Stomach (tissue), 9 donors: ENCODE results near the gene AFAP1L1. TPM values are rescaled to one million over a fixed set of nuclear protein-coding genes. Genes with fewer than 3 reads are reported as not detected.
A peak's percentile ranks its signal among the peaks of the same experiment; 100 is the strongest.

ENCODE experiments used
- DNase-seq, 2 donors: peaks; one replicate each; pipeline versions ENCODE4 v3.0.0 to v3.0.0-alpha.2; 2013 to 2019
- H3K27ac ChIP-seq, 5 donors: fragments of 200-600 bp in 4 of 5; sonication (generic) in 4 of 5; one replicate each; pipeline ENCODE4 v1.5.1; 2013 to 2019; ENCODE audit warnings: mild to moderate bottlenecking in 1 of 5, moderate library complexity in 1 of 5
- H3K27me3 ChIP-seq, 3 donors: fragments of 200-600 bp; sonication (generic); one replicate each; pipeline ENCODE4 v1.5.1; 2017 to 2019; ENCODE audit warnings: mixed run types in 1 of 3
- H3K36me3 ChIP-seq, 4 donors: fragments of 200-600 bp; sonication (generic); 1 replicate in 3 of 4; 2 replicates in 1 of 4; pipeline ENCODE4 v1.5.1; 2016 to 2019
- H3K4me1 ChIP-seq, 4 donors: fragments of 200-600 bp; sonication (generic); one replicate each; pipeline ENCODE4 v1.5.1; 2016 to 2019
- H3K4me3 ChIP-seq, 4 donors: fragments of 200-600 bp; sonication (generic) in 3 of 4; one replicate each; pipeline ENCODE4 v1.5.1; 2016 to 2019; ENCODE audit warnings: mild to moderate bottlenecking in 1 of 4
- H3K9me3 ChIP-seq, 4 donors: fragments of 200-600 bp; sonication (generic); one replicate each; pipeline ENCODE4 v1.5.1; 2016 to 2019
- CTCF ChIP-seq, 7 experiments: fragments of 450-650 bp in 4 of 7; fragments of 200-600 bp in 3 of 7; sonication (generic) in 3 of 7; IDR thresholded peaks; one replicate each; pipeline ENCODE4 v1.5.1; 2016 to 2019; ENCODE audit warnings: antibody characterized with exemption in 7 of 7, control low read depth in 2 of 7, mild to moderate bottlenecking in 1 of 7
- EP300 ChIP-seq: sonication (generic); formaldehyde crosslinking; IDR thresholded peaks from one replicate; pipeline ENCODE4 v1.6.1; 2017; ENCODE audit warnings: antibody characterized with exemption
- POLR2A ChIP-seq, 4 donors: fragments of 450-650 bp; IDR thresholded peaks; one replicate each; pipeline ENCODE4 v1.6.1; 2016; ENCODE audit warnings: antibody characterized with exemption in 4 of 4, control low read depth in 2 of 4, mild to moderate bottlenecking in 1 of 4, moderate library complexity in 1 of 4
- POLR2AphosphoS5 ChIP-seq, 3 donors: sonication (generic); formaldehyde crosslinking; IDR thresholded peaks; one replicate each; pipeline ENCODE4 v1.6.1; 2016; ENCODE audit warnings: antibody characterized with exemption in 3 of 3
- WGBS, 5 donors: extraction: QIAGEN DNeasy Blood & Tissue Kit in 3 of 5; methylation state at CpG; one replicate each; pipeline versions ENCODE4 v1.1.5 to v1.1.7; 2013 to 2018; 5-methylcytosine and 5-hydroxymethylcytosine counted together
- intact Hi-C: fragments of 100-400 bp; cut with DNase I; formaldehyde crosslinking; loops from one replicate; pipeline ENCODE4 v1.15.1; 2023; ENCODE audit warnings: low total_unique reads
- polyA plus RNA-seq, 3 donors: library from polyadenylated mRNA; stranded (reverse); fragments of 200-250 nt; gene quantifications; one replicate each; pipeline ENCODE4 v1.2.3, GENCODE V29; 2013
- total RNA-seq, 5 donors: library from RNA; depleted of rRNA; stranded (reverse); fragments of >200 nt; gene quantifications; one replicate each; pipeline versions ENCODE4 v1.1.0 to v1.2.3, GENCODE V29; 2014 to 2016
- donor health status: healthy with polysubstance abuse.
- donor health status: Bipolar disorder and iron deficiency.
- donor health status: healthy.

Gene AFAP1L1
- total and polyA plus RNA-seq, 8 donors: 0.29 to 66.5 (median 3.3) TPM

DNA sequence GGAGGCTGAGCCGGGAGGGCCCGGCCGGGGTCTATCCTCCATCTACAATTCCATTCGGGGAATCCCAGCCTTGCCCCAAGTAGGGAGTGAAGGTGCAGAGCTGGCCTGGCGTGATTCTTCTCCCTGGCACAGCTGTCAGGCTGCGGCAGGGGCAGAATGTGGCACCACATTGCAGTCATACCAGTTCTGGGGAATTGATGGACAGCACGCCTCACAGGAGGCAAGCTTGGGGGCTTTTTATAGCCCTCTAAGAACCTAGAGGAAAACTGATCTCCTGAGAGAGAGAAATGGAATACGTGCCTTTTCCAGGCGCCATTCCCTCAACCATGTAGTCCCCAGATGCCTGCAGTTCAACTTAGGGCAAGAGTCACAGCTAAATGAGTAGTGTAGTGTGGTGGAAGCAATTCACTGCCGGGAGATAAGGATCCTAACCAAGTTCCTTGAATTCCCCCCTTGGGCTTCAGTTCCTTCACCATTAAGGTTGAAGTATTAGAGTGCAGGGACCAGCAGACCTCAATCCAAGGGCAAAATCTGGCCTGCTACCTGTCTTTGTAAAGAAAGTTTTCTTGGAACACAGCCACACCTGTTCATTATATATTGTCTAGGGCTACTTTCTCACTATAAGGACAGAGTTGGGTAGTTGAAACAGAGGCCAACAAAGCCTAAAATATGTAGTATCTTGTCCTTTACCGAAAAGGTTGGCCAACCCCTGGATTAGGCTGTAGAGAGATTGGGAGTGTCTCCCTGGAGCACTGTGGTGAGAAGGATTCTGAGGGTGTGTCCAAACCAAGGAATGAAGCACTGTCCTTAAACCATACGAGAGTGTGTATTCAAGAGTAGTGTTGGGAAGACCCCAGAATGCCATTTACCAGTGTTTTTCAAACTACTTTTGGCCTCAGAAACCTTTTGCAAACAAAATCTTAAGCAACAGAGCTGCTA, 10.6 kb downstream of the AFAP1L1 start:
- WGBS, 5 donors: 83 to 89% (median 85%) methylated on average over 10 to 12 of the region's 12 CpGs
- Histone ChIP-seq H3K27me3 (no peaks in the 10 kb centered on the region), H3K9me3 (no peaks in the 10 kb centered on the region), H3K4me1 (peaks cover 0 to 6% (median 2%) of the 10 kb centered on the region in 4 donors), H3K4me3 (no peak overlapping the region), H3K36me3 (no peaks in the 10 kb centered on the region), H3K27ac (no peak overlapping the region)
- intact Hi-C loops: no loop called here
- DNase-seq: no peak
- TF ChIP-seq POLR2A (IDR thresholded peaks at IDR 0.05): no peak
- no peak for TF ChIP-seq EP300
- no peak for TF ChIP-seq POLR2AphosphoS5 (IDR thresholded peaks at IDR 0.05)
- no peak for TF ChIP-seq CTCF (IDR thresholded peaks at IDR 0.05)

GRCh38 chr5:149282966-149283332, 11.3 kb downstream of the AFAP1L1 start:
- WGBS, 5 donors: 64 to 79% (median 74%) methylated on average over 5 of the region's 5 CpGs
- H3K27ac ChIP-seq: no peak overlapping the region
- H3K27me3 ChIP-seq: no peaks in the 10 kb centered on the region
- no peak for DNase-seq
- no peaks in the 10 kb centered on the region for H3K36me3 ChIP-seq
- TF ChIP-seq EP300 (no peak), CTCF (IDR thresholded peaks at IDR 0.05) (no peak), POLR2A (IDR thresholded peaks at IDR 0.05) (no peak), POLR2AphosphoS5 (IDR thresholded peaks at IDR 0.05) (no peak)
- H3K4me3 ChIP-seq: no peak overlapping the region
- peaks cover 0 to 6% (median 2%) of the 10 kb centered on the region in 4 donors for H3K4me1 ChIP-seq
- no peaks in the 10 kb centered on the region for H3K9me3 ChIP-seq
- intact Hi-C loops: no loop called here

- Histone ChIP-seq H3K4me3 (no peak overlapping the region), H3K9me3 (no peaks in the 10 kb centered on the region), H3K27me3 (no peaks in the 10 kb centered on the region), H3K27ac (peak overlapping the region in 2 of 5 donors; percentile 37 to 48), H3K36me3 (no peaks in the 10 kb centered on the region), H3K4me1 (peaks cover 0 to 6% (median under 1%) of the 10 kb centered on the region in 4 donors)
- intact Hi-C loops: no loop called here
- TF ChIP-seq CTCF (IDR thresholded peaks at IDR 0.05) (no peak), POLR2A (IDR thresholded peaks at IDR 0.05) (no peak), POLR2AphosphoS5 (IDR thresholded peaks at IDR 0.05) (no peak)
- DNase-seq: no peak
- WGBS, 5 donors: 56 to 64% (median 60%) methylated on average over 11 of the region's 11 CpGs
Observed at GRCh38 chr5:149283626-149284480, 12.2 kb downstream of the AFAP1L1 start.

DNA sequence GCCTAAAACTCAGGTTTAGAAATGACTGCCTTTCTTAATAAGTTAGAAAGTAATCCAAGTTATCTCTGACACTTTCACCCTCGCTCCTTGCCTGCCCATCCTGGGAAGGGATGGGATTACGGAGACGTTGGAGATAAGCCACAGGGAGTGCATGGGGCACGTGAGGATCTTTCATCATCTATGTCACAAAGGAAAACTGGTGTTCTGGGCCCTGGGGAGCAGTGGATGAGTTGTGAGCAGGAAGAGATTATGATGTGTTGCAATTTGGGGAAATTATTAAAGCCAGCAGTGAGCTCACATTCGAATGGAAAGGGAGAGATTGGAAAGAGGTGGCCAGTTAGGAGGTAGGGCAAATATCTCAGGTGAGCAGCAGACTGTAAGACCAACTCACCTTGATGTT, 12.8 kb downstream of the AFAP1L1 start:
- DNase-seq: no peak
- peaks cover 2 to 8% (median 5%) of the 10 kb centered on the region in 4 donors for H3K4me1 ChIP-seq
- peak overlapping the region in 2 of 5 donors; percentile 37 to 48 for H3K27ac ChIP-seq
- no peaks in the 10 kb centered on the region for H3K27me3 ChIP-seq
- TF ChIP-seq CTCF (IDR thresholded peaks at IDR 0.05) (no peak), POLR2A (IDR thresholded peaks at IDR 0.05) (no peak), POLR2AphosphoS5 (IDR thresholded peaks at IDR 0.05) (no peak), EP300 (no peak)
- H3K36me3 ChIP-seq: no peaks in the 10 kb centered on the region
- intact Hi-C loops: no loop called here
- WGBS, 5 donors: 34 to 45% (median 39%) methylated on average over 5 of the region's 5 CpGs
- no peaks in the 10 kb centered on the region for H3K9me3 ChIP-seq
- H3K4me3 ChIP-seq: no peak overlapping the region
